Hindlimb muscle (tissue), 1 donor: ENCODE data around the gene RPS6KC1. TPM values are rescaled to one million over a fixed set of nuclear protein-coding genes. Genes with fewer than 3 reads are reported as not detected.
"Not testable (repeated sequence)": the region's sequence is repeated elsewhere in the genome, so short reads cannot be mapped to it uniquely, and the experiment has no call there.

ENCODE experiments used
- DNase-seq: peaks from one replicate; pipeline ENCODE4 v3.0.0-alpha.2; 2013
- polyA plus RNA-seq: library from polyadenylated mRNA; unstranded; fragments of 120-200 nt; gene quantifications from one replicate; pipeline ENCODE4 v1.2.1, GENCODE V29; 2013; ENCODE audit not compliant: insufficient read length

Gene RPS6KC1
- polyA plus RNA-seq, 1 donor, result 17.6 TPM

GRCh38 chr1:213286235-213286634, 235.2 kb downstream of the RPS6KC1 start:
- DNase-seq, result no peak

- no peak for DNase-seq
Observed at GRCh38 chr1:213287987-213288386, 236.9 kb downstream of the RPS6KC1 start.

GRCh38 chr1:213291526-213291925, 240.5 kb downstream of the RPS6KC1 start:
- no peak for DNase-seq

DNA sequence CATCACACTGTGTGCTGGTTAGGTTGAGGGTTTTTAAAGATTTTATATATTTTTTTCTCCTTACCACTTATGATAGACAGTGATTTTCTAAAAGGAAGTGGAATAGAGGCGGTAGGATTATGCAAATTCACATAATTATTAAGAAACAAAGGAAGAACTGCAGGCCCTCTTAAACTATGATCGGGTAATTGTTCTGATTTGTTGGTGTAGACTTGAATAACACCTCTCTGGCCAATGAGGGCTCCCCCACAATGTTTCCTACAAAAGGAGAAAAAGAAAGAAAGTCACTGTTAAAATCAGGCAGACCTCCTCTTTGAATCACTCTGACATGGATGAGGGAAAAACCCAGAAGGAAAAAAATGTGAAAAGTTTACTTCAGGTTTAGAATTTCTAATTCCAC, 241.6 kb downstream of the RPS6KC1 start:
- DNase-seq, result no peak

GRCh38 chr1:213295860-213296259, 244.8 kb downstream of the RPS6KC1 start:
- no peak for DNase-seq

- no peak for DNase-seq
Observed at GRCh38 chr1:213296558-213296957, 245.5 kb downstream of the RPS6KC1 start.

DNA sequence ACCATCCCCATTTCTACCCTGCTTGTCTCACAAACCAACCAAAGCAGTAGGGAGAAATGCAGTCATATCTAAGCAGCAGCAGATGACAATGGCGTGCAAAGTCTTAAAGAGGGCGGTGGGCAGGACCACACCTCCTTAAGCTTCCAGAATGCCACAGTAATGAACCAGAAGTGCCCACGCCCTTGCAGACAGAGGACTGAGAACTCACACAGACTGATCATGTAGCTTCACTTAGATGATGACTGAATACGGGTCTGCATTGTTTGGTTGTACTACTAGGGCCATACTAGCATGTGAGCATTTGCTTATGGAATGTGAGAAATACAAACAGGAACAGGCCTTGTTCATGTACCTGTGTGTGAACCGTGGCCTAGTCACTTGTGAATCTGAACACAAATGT, 246.0 kb downstream of the RPS6KC1 start:
- no peak for DNase-seq

DNA sequence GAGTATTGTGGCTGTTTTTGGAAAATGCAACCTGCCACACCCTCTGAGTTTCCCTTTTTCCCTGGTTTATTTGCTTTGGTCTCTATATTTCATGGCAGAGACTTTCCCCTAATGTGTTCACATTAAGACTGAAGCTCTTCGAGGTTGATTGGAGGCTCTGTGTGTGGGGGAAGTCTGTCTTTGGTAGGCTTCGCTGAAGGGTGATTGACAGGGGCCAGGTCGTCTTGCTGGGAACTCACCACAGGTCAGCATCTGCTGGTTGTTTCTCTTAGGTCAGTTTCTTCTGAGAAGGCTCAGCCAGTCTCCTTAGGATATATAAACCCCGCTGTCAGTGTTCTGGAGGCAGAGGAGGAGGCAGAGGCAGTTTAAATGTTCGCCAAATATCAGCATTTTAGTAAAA, 249.4 kb downstream of the RPS6KC1 start:
- DNase-seq, result no peak

DNA sequence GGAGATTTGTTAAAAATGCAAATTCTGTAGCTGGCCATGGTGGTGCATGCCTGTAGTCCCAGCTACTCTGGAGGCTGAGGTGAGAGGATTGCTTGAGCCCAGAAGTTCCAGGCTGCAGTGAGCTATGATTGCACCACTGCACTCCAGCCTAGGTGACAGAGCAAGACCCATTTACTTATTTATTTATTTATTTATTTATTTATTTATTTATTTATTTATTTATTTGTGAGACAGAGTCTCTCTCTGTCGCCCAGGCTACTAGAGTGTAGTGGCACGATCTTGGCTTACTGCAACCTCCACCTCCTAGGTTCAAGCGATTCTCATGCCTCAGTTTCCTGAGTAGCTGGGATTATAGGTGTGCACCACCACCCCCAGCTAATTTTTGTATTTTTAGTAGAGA, 250.5 kb downstream of the RPS6KC1 start:
- DNase-seq, result not testable (repeated sequence)

DNA sequence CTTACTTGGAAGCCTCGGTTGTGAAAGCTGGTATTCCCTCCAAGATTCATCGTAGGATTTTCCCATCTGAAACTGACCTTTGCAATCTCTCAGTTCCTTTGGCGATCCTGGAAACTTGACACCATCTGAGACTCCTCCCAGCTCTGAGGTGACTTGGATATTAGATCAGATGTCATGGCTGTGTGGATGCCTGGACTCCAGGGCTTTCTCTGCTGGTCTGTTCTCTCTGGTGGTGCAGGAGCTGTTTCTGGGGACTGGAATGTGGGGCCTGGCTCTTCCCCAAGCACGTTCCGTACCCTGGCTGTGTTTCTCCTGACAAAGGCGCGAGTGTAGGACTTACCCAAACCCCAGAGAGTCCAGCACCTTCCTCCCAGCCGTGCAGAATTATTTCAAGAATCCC, 252.2 kb downstream of the RPS6KC1 start:
- no peak for DNase-seq

- DNase-seq, result no peak
Observed at GRCh38 chr1:213315571-213315970, 264.5 kb downstream of the RPS6KC1 start.

- not testable (repeated sequence) for DNase-seq
Observed at GRCh38 chr1:213318458-213318857, 267.4 kb downstream of the RPS6KC1 start.

- no peak for DNase-seq
Observed at GRCh38 chr1:213320191-213320870, 269.3 kb downstream of the RPS6KC1 start.

Other genes starting within 250 kb of the RPS6KC1 start
- gene SPATA45, start 203.6 kb upstream of the RPS6KC1 start, polyA plus RNA-seq, result 0.40 TPM
- gene FLVCR1, start 193.0 kb upstream of the RPS6KC1 start, polyA plus RNA-seq, result 7.0 TPM
- 34.8 TPM for gene VASH2, start 100.7 kb upstream of the RPS6KC1 start, polyA plus RNA-seq
- 31.9 TPM for gene ANGEL2, start 35.4 kb upstream of the RPS6KC1 start, polyA plus RNA-seq